CD4-positive, alpha-beta T cell treated with Interleukin-4 for 1 hour (primary cell): ENCODE results near the gene CADPS2.

Source experiments
- DNase-seq, 2 donors: peaks; one replicate each; pipeline ENCODE4 v3.0.0-alpha.2; 2020 to 2022

CADPS2 gene

DNA sequence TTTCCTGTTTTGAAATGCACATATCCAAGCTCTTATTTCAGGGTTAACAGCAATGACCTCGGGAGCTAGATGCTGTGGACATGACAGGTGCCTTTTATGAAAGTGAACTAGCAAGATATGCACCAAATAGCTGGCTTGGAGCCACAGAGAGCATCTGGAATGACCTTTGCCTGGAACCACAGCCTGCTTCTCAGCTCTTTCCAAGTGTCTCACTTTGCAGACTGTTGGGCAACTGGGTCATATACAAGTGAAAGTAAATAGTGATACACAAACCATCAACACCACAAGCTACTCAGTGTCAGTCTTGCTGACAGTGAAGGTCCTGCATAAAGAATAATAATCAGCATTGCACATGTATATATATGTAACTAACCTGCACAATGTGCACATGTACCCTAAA lies 370.9 kb downstream of the CADPS2 start:
- DNase-seq: no peak

DNA sequence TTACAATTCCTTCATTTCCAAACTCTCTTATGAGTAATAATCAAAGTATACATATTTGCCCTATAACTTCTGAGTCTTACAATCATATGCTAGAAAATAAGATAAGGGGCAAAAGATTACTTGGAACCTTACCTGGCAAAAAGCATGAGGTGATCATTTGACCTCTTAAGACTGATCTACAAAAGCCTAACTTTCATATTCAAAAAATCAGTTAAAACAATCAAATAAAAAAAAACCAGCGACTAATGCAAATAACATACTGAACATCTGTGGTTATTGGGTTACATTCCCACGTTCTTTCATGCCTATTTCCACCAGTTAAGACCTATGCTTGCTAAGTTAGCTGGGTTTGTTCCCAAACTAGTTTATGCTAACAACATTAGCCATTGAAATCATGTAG lies 375.0 kb downstream of the CADPS2 start:
- no peak for DNase-seq

DNA sequence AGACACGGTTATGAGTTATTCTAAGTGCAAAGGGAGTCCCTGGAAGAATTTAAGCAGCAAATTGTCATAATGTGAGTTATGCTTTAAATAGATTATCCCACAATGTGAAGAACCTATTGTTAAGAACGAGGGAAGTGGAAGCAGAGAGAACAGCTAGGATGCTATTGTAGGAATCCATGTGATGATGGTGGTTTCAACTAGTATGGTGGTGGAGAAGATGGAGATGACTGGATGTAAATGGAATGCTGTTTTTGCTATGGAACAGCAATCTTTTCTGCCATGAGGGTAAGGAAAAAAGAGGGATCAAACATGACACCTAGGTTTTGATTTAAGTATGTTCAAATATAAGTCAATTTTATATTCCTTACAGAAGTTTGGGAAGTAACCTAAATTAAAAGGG lies 378.7 kb downstream of the CADPS2 start:
- no peak for DNase-seq

DNA sequence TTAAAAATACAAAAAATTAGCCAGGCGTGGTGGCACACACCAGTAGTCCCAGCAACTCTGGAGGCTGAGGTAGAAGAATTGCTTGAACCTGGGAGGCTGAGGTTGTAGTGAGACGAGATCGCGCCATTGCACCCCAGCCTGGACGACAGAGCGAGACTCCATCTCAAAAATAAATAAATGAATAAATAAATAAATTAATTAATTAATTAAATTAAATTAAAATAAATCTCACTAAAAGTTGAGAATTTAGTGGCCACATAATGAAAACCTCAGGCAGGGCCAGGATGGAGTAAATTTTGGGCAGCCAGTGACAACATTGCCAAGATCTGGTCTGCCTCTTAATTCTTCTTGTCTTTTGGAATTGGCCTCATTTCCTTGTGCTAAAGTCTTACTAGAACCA lies 394.3 kb downstream of the CADPS2 start:
- no peak for DNase-seq

DNA sequence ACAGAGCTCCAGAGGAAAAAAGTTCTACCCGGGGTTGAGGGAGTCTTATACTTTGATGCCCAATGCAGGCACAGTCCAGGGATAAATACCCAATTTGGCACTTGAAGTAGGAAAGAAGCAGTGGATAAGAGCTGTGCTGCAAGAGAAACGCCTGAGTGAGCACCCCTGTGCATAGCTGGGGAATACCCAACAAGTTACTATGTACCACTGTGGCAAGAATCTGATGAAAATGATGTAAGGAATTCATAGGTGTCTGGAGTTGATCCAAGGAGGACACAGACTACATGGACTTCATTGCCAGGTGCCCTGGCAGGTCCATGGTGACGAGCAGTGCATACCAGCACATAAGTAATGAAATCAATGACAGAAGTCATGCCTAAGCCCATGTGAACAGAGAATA lies 398.0 kb downstream of the CADPS2 start:
- DNase-seq: no peak

DNA sequence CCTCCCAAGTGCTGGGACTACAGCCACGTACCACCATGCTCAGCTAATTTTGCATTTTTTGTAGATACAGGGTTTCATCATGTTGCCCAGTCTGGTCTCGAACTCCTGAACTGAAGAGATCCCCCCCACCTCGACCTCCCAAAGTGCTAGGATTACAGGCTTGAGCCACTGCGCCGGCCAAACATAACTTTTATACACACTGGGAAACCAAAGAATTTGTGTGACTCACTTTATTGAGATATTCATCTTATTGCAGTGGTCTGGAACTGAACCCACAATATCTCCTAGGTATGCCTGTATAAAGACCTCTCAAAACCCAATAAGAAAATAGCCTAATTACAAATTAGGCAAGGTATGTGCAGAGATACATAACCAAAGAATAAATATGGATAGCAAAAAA lies 399.1 kb downstream of the CADPS2 start:
- no peak for DNase-seq

DNA sequence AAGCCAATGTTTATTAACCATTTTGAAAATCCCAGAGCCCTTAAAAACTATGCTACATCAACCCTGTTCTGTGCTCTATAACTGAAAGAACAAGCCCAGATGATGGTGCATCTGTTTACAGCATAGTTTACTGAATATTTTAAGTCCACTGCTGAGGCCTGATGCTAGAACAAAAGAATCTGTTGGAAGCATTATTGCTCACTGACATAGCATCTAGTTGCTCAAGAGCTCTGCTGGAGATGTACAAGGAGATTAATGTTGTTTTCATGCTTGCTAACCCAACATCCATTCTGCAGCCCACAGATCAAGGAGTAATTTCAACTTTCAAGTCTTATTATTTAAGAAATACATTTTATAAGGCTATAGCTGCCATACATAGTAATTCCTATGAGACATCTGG lies 400.4 kb downstream of the CADPS2 start:
- no peak for DNase-seq

DNA sequence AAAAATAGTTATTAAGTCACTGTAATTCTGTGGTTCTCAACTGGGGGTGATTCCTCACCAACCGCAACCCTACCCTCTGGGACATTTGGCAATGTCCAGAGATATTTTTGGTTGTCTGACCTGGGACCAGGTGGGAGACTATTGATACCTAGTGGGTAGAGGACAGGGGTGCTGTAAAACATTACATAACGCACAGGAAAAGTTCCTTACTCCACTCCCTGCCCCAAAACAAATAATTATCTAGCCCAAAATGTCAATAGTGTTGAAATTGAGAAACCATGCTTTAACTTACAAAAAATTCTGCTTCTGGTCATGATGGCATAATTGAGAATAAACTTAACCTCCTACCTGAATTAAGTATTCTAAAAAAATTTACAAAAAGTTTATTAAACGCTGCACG lies 404.0 kb downstream of the CADPS2 start:
- DNase-seq: no peak

DNA sequence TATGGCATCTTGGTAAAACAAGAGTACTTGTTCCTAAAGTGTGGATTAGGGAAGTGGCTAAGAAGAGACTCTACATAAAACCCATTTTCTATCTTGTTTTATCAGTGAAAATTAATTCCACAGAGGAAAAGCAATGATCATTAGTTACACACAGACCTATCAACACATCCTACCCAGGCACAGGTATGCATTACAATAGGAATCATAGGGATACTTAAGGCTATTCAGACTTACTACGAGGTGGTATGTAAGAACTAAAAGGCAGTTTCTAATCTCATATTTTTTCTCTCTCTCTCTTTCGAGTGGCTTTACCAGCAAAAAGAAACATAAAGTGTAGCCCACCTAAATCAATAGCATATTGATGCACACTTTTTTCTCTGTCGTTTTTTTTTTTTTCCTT lies 415.4 kb downstream of the CADPS2 start:
- no peak for DNase-seq

DNA sequence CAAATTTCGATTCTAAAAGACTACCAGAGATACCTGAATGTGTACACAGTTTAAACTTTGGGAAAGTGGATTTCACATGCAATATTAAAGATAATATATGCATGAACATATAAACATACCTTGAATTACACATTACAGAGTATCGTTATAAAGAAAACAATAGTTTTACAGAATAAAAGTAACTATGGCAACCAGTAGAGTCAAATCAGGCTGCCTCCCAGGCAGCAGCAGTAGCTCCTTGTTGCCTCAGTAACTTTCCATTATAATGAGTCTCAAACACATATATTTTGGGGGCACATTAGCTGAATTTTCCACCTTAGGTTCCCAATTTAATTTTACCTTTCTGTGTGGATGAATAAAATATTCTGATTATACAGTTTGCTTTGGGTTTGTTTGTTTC lies 417.3 kb downstream of the CADPS2 start:
- no peak for DNase-seq

DNA sequence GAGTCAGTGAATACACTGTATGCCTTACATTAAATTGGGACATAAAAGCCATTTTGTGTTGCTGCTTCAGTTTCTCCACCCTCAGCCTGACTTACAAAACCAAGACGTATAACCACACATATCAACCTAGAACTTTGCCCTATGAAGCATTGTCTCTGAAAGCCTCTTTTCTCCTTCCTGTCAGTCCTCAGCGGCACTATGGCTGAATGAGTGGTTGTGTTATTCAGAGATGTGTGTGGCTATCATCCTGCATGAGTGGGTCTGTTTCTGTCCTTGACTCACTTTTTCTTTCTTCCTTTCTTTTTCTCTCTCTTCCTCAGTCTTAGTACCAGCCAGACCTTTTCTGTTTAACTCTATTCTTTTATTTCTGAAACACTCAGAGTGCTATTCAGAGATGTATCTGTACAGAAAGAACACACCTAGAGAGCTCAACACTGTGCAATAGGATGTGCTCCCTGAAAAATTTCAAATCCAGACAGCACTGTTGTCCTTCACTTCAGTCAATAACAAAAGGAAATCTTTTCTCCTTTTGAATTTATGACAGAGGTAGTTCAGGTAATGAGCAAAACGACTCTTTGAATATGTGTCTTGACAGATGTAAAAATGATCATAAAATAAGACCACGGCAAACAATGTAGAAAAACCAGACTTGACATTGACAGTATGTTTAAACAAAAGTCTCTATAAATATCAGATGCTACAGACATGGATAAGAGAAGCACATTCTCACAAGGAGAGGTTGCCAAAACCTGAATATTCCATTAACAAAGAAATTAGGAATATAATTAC lies 418.4 kb downstream of the CADPS2 start:
- no peak for DNase-seq

DNA sequence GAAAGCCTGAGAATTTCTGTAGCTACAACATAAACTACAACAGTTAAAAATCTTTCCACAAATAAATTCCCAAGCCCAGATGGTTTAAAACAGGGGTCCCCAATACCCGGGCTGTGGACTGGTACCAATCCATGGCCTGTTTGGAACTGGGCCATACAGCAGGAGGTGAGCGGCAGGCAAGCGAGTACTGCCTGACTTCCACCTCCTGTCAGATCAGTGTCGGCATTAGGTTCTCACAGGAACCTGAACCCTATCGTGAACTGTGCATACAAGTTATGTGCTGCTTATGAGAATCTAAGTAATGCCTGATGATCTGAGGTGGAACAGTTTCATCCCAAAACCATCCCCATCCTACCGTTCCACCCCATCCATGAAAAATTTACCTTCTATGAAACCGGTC lies 421.0 kb downstream of the CADPS2 start:
- DNase-seq: no peak

DNA sequence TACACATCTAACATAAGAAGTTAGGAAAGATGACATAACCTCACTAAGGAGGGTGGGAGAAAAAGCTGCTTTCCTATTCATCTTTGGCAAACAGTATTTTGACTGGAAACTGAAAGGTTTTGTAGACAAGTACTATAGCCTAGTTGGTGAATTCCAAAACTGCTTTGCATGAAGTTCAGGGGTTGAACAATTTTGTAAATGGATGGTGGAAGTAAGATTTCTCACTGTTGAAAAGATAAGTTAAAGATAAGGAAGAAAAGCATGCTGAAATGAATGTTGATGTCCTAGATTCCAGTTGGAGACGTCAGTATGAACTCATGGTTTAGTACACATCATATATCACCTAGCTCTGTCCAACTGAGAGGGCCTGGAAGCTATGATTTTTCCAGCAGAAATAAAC lies 422.6 kb downstream of the CADPS2 start:
- no peak for DNase-seq

DNA sequence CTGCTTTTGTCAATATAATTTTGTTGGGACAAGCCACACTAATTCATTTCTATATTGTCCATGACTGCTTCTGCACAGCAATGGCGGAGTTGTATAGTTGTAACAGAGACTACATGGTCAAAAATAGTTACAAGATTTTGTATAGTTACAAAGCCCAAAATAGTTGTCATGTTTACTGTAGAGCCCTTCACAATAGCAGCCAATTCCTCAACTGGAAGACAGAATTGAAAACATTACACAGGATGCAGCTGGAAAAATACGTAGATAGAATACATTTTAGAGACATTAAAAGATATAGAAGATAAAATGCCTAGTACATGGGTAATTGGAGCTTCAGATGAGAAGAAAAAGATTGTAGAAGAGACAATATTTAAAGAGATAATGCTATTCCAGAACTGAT lies 425.3 kb downstream of the CADPS2 start:
- DNase-seq: no peak

DNA sequence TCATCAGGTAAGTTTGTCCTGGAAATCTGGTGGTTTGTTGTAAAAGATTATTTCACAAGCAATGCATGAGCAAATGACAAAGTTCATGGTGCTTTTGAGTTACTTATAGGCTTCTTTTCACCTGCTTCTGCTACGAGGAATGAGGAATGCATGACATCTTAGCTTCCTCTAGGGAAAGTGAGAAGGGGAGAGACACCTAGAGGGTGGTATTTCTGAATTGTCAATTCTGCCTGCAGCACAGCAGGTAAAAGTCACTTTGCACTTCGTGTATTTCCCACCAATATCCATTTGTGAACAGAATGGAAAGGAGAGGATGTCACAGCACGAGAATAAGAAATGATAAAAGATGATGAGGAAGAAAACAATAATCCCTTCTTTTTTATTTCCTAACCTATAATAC lies 428.3 kb downstream of the CADPS2 start:
- no peak for DNase-seq

DNA sequence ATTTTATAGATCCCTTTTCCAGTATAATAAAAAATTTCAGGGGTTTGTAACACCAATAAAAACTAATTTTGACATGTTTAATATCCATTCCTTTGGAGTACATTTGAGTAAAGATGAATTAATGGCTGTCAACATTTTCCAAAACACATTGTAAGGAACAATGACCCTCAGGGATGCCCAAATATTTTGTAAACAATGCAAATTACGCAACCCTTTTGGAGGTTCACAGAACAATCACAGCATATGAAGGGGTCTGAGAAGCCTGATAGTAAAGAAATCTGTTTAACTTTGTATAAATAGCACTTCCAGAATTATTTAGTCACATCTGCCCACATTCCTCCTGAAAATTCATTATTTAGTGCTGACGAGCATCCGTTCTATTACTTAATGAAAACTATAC lies 428.9 kb downstream of the CADPS2 start:
- no peak for DNase-seq

DNA sequence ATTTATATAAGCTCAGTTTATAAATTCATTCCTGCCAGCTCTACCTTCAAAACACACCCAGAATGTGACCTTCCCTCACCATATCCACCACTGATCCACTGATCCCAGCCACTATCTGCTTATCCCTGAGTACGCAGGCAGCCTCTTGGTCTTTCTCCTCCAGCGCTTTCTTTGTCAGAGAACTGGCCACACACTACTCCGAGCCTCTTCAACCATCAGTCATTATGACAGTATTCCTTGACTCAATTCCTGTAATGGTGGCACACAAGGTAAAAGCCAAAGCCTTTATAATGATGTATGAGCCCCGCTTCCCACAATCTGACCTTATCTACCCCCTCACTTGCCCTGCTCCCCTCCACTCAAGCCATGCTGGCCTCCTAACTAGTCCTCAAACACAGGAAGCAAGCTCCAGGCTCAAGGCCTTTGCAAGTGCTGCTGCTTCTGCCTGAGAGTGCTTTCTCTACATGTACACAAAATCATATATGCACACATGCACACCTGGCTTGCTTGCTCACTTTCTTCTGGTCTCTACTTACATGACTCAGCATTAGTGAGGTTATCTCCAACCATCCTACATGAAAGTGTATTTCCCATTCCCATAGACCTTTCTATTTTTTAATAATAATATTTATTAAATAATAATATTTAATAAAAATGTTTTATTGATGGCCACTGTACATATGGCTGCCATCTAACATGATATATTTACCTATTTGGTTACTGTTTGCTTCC lies 431.3 kb downstream of the CADPS2 start:
- DNase-seq: no peak

DNA sequence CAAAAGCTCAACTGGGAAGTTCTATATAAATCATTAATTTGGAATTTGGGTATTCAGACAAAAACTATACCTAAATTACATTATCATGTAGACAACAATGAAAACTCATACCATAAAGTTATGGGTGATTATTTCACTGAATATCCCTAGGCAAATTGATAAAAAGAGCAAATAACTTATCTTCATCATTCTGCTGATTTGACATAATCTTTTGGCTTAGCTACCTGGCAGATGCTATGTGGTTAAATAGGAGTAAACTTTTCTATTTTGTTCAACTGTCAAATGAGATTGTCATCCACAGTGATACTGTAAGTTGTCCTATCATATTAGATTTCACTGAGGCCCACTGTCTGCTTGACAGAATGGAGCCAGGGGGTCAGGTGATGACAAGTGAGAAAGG lies 432.8 kb downstream of the CADPS2 start:
- no peak for DNase-seq

DNA sequence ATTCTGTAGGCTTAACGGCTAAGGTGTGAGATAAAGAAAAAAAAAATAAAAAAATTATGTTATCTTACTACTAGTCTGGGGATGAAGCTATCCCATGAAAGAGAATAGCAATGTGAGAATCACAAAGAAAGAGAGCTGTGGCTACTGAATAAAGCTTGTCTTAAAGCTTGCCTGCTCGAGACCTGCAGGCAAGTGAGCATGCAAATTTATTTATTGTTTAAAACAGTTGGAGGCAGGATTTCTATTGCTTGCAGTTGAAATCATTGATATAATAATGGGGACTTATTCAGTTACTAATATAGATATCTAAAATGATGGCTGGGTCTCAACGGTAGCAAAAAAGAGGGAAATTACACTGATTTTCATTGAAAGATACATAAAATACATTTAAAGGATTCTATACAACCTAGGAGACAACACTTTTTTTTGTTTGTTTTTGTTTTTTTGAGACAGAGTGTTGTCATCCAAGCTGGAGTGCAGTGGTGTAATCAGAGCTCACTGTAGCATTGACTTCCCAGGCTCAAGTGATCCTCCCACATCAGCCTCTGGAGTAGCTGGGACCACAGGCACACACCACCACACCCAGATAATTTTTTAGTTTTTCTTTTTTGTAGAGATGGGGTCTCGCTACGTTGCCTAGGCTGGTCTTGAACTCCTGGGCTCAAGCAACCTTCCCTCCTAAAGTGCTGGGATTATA lies 437.2 kb downstream of the CADPS2 start:
- DNase-seq: no peak

DNA sequence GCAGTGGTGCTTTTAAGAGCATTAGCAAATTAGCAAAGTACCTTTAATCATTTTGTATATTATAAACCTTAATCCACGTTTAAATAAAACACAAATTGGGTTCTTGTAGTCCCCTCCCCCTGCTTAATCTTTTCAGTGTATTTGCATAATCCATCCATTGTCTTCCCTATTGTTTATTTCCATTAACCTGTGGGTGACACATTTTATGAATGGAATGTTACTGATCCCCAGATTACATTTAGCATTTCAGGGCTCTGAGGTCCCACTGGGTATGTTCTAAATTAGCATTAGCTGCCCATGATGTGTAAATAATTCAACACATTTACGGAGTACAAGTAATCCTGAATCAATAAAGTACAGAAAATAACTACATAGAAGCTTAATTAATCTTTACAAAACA lies 443.3 kb downstream of the CADPS2 start:
- no peak for DNase-seq

DNA sequence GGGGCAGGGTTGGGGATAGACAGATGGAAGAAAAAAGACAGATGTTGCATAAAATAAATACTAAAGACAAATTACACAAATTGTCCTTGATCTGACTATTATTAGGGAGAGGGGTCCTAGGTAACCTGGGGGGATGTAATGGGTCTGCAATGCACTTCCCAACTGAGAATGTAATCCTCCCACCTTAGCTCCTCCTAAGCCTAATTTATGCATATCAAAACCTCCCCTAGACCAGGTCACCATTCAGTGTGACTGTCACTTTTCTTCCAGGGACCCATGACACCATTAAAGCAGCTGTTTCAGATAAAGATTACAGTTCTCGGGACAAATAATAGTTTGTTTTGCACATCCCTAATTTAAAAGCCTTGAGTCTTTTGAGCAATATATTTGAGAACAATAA lies 447.8 kb downstream of the CADPS2 start:
- no peak for DNase-seq

DNA sequence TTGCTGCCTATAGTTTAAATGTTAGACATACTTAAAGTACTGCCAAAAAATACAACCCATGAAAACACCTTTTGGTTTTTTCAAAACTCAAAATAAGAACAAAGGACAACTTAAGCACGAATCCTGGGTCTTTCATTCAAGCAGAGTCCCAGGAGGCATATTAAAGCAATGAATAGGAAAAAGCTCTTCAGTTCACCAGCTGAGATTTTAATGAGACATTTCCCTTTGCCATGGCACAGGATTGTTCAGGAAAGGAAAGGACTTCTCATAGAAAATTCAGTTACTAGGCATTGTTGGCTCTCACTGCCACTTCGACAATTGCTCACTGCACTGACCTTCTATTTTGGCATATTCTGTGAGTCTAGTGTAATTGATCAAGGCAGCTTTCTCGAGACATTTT lies 448.3 kb downstream of the CADPS2 start:
- DNase-seq: no peak

DNA sequence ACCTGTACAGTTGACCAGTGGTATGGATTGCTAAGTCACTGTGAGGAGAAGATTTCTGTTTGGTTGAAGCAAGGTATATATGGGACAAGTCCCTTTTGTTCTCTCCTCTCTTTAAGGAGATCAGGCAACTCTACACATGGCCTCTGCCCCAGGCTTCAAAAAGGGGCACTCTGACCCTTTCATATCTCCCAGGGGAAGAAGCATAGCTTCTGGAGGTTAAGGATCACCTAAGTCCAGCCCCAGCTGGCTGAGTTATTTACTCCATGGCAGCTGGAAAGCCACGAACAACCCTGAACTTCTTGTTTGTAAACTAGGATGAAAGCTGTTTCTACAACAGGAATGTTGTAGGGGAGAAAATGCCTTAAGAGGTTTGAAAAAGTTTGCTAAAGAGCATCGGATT lies 452.5 kb downstream of the CADPS2 start:
- DNase-seq: no peak

DNA sequence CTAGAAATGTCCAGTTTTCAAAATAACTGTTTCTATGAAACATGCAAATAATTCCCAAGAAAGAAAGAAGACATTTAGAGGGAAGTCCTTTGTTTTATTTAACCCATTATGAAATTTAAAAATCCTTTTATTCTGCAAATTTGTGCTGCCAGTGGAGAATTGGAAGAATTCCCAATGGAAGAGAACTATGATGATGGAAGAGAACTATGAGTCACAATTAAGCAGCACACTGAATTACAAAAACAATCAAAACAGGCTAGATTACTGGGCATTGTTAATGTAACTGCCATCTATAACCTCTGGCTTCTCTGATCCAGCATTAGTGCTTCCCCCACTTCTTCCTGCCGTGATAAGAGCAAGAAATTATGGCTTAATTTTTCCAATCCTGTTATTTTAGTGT lies 455.6 kb downstream of the CADPS2 start:
- DNase-seq: no peak
